Breast epithelium (tissue), 4 donors: ENCODE results near the gene HSD3B7. TPM values are rescaled to one million over a fixed set of nuclear protein-coding genes. Genes with fewer than 3 reads are reported as not detected.
"Not testable (repeated sequence)": the region's sequence is repeated elsewhere in the genome, so short reads cannot be mapped to it uniquely, and the experiment has no call there.

Source experiments
- DNase-seq, 2 donors: peaks; one replicate each; pipeline ENCODE4 v3.0.0-alpha.2; 2019; ENCODE audit warnings: low spot score in 2 of 2
- H3K27ac ChIP-seq, 2 donors: fragments of 200-600 bp; sonication (generic) in 1 of 2; one replicate each; pipeline ENCODE4 v1.5.1; 2016 to 2019; ENCODE audit warnings: mild to moderate bottlenecking in 1 of 2
- H3K27me3 ChIP-seq, 2 donors: fragments of 200-600 bp; sonication (generic) in 1 of 2; one replicate each; pipeline versions ENCODE4 v1.5.1 to v1.6.0; 2017 to 2019; ENCODE audit warnings: control low read depth in 1 of 2, mild to moderate bottlenecking in 1 of 2
- H3K36me3 ChIP-seq: fragments of 200-600 bp; one replicate; pipeline ENCODE4 v1.5.1; 2019
- H3K4me1 ChIP-seq, 2 donors: fragments of 200-600 bp; sonication (generic); one replicate each; pipeline ENCODE4 v1.5.1; 2016 to 2019; ENCODE audit warnings: control low read depth in 1 of 2
- H3K4me3 ChIP-seq, 3 donors: fragments of 200-600 bp; sonication (generic); 1 replicate in 2 of 3; 2 replicates in 1 of 3; pipeline ENCODE4 v1.5.1; 2016 to 2019; ENCODE audit warnings: mild to moderate bottlenecking in 3 of 3, moderate library complexity in 2 of 3
- H3K9me3 ChIP-seq, 2 donors: fragments of 200-600 bp; sonication (generic) in 1 of 2; one replicate each; pipeline ENCODE4 v1.5.1; 2016 to 2019; ENCODE audit warnings: control low read depth in 1 of 2
- CTCF ChIP-seq, 3 donors: fragments of 450-650 bp; IDR thresholded peaks; one replicate each; pipeline ENCODE4 v1.5.1; 2016 to 2017; ENCODE audit warnings: antibody characterized with exemption in 3 of 3, mild to moderate bottlenecking in 3 of 3, moderate library complexity in 3 of 3
- POLR2A ChIP-seq: fragments of 450-650 bp; IDR thresholded peaks from one replicate; pipeline ENCODE4 v1.6.1; 2016; ENCODE audit warnings: antibody characterized with exemption, mild to moderate bottlenecking, moderate library complexity
- POLR2AphosphoS5 ChIP-seq, 3 donors: sonication (generic); formaldehyde crosslinking; IDR thresholded peaks; one replicate each; pipeline ENCODE4 v1.6.1; 2017; ENCODE audit warnings: antibody characterized with exemption in 3 of 3
- intact Hi-C: fragments of 100-400 bp; cut with DNase I; formaldehyde crosslinking; loops from one replicate; pipeline ENCODE4 v1.15.1; 2023; ENCODE audit warnings: low total_unique reads
- total RNA-seq, 3 donors: library from RNA; depleted of rRNA; stranded (reverse); fragments of >200 nt; gene quantifications; one replicate each; pipeline ENCODE4 v1.1.0, GENCODE V29; 2016

The HSD3B7 gene
- 10 to 100 TPM; 12.1 to 27.8 (median 26.9) TPM for total RNA-seq

- H3K4me1 ChIP-seq: no peaks in the 10 kb centered on the region
- peak; percentile 5 to 59 (median 42) for TF ChIP-seq POLR2AphosphoS5 (IDR thresholded peaks at IDR 0.05)
- no peak for TF ChIP-seq POLR2A
- peak; percentile 92 to 97 (median 96) for TF ChIP-seq CTCF (IDR thresholded peaks at IDR 0.05)
- intact Hi-C loops: no loop called here
- H3K27me3 ChIP-seq: no peaks in the 10 kb centered on the region
- peak within 1 kb of the TSS; percentile 50 to 66 (median 56) for H3K4me3 ChIP-seq
- no peaks in the 10 kb centered on the region for H3K9me3 ChIP-seq
- peaks cover 9% of the 10 kb centered on the region for H3K36me3 ChIP-seq
- peak within 1 kb of the TSS; percentile 52 to 89 for H3K27ac ChIP-seq
- peak; percentile 77 to 90 for DNase-seq
Observed at GRCh38 chr16:30984669-30985400, at the start of gene HSD3B7. TSS of gene HSD3B7 (plus strand) at chr16:30985207. CDS start at chr16:30985659, 452 bp downstream.

DNA sequence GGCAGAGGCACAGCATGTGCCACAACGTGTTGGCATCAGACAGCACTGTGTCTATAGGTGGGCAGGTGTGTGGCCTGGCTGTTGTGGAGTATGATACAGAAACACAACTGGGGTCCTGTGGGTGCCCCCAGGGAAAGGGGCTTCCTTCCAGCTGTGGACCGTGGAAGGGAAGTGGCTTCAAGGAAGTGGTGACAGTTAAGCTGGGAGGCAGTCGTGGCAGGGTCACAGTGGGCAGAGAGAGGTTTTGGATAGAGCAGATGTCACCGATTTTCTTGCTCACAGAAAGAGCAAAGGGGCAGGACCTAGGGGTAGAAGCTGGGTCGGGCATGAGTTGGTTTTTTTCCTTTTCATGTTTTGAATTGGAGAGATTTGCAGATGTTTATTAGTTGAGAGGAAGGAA is 47.3 kb upstream of the HSD3B7 start:
- intact Hi-C loops: no loop called here
- TF ChIP-seq POLR2AphosphoS5 (IDR thresholded peaks at IDR 0.05): no peak
- TF ChIP-seq POLR2A: no peak
- TF ChIP-seq CTCF (IDR thresholded peaks at IDR 0.05): no peak
- H3K27ac ChIP-seq: no peak overlapping the region
- H3K36me3 ChIP-seq: no peaks in the 10 kb centered on the region
- no peaks in the 10 kb centered on the region for H3K9me3 ChIP-seq
- H3K4me1 ChIP-seq: no peaks in the 10 kb centered on the region
- H3K27me3 ChIP-seq: no peaks in the 10 kb centered on the region
- no peak overlapping the region for H3K4me3 ChIP-seq
- no peak for DNase-seq

DNA sequence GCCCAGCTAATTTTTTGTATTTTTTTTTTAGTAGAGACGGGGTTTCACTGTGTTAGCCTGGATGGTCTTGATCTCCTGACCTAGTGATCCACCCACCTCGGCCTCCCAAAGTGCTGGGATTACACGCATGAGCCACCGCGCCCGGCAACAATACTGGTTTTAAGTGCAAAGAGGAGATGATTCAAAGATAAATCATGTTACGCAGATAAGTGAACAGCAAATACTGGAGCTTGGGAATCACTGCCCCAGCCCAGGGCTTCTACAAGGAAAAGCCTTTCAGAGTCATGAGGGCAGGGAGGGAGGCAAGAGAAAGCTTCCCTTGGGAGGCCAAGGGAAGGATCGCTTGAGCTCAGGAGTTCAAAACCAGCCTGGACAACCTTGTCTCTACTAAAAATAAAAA is 45.4 kb upstream of the HSD3B7 start:
- DNase-seq: not testable (repeated sequence)

GRCh38 chr16:30941600-30942425 is 43.2 kb upstream of the HSD3B7 start:
- H3K27ac ChIP-seq: peak overlapping the region in 1 of 2 donors; percentile 2
- no peak for TF ChIP-seq POLR2A
- TF ChIP-seq CTCF (IDR thresholded peaks at IDR 0.05): peak; percentile 71 to 78 (median 74)
- TF ChIP-seq POLR2AphosphoS5 (IDR thresholded peaks at IDR 0.05): no peak
- intact Hi-C loops: loop anchor here (10.0 kb wide), 1 partner anchor 93 kb away; the partner anchor contains the start of gene STX4
- peak; percentile 57 to 78 for DNase-seq
- H3K4me3 ChIP-seq: no peak overlapping the region
- no peaks in the 10 kb centered on the region for H3K4me1 ChIP-seq
- no peaks in the 10 kb centered on the region for H3K27me3 ChIP-seq
- no peaks in the 10 kb centered on the region for H3K9me3 ChIP-seq
- H3K36me3 ChIP-seq: no peaks in the 10 kb centered on the region

More for the DNA sequence above, 45.4 kb upstream of the HSD3B7 start:
- H3K9me3 ChIP-seq, H3K4me1 ChIP-seq, H3K27ac ChIP-seq, intact Hi-C loops, H3K4me3 ChIP-seq, H3K36me3 ChIP-seq, H3K27me3 ChIP-seq: not testable (repeated sequence)

DNA sequence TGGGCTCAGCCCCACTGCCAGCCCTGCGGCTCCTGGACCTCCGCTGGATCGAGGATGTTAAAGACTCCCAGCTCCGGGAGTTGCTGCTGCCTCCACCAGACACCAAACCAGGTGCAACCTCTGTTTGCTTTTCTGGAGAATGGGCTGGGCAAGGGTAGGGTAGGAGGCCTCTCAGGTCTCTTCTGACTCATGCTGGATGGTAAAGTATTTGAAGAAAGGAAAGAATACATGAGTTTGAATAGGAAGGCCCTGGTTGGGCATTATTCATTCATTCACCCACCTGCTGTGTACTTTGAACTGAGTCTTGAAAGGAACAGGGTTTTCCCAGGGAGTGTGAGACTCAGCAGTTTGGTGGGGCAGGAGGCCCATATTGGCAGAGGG is 42.6 kb upstream of the HSD3B7 start:
- Histone ChIP-seq H3K4me1 (no peaks in the 10 kb centered on the region), H3K27ac (no peak overlapping the region), H3K27me3 (no peaks in the 10 kb centered on the region), H3K36me3 (no peaks in the 10 kb centered on the region), H3K9me3 (no peaks in the 10 kb centered on the region), H3K4me3 (no peak overlapping the region)
- no peak for TF ChIP-seq POLR2AphosphoS5 (IDR thresholded peaks at IDR 0.05)
- TF ChIP-seq CTCF (IDR thresholded peaks at IDR 0.05): no peak
- TF ChIP-seq POLR2A: no peak
- no peak for DNase-seq
- intact Hi-C loops: loop anchor here (10.0 kb wide), 1 partner anchor 92 kb away; the partner anchor contains the start of gene STX4
